CD8-positive, alpha-beta memory T cell (primary cell): ENCODE measurements around the gene ULK4. TPM values are rescaled to one million over a fixed set of nuclear protein-coding genes. Genes with fewer than 3 reads are reported as not detected.
"Not testable (repeated sequence)": the region's sequence is repeated elsewhere in the genome, so short reads cannot be mapped to it uniquely, and the experiment has no call there.

Experiments used
- CTCF ChIA-PET: fragments of 350-600 bp; sonication (Branson Sonifier 250); formaldehyde crosslinking; loops from one replicate; lab custom pipeline; 2021; ENCODE audit warnings: antibody characterized with exemption; lab: Charles Lee
- POLR2A ChIA-PET: fragments of 350-600 bp; sonication (Branson Sonifier 250); formaldehyde crosslinking; loops from one replicate; lab custom pipeline; 2021; ENCODE audit warnings: antibody characterized with exemption; lab: Charles Lee
- DNase-seq, 5 donors: peaks; one replicate each; pipeline versions ENCODE4 v3.0.0 to v3.0.0-alpha.2; 2020 to 2022; ENCODE audit warnings: mixed read lengths in 1 of 5
- H3K27ac ChIP-seq: one replicate; pipeline ENCODE4 v1.7.0; 2013; ENCODE audit warnings: low read depth, mild to moderate bottlenecking, low read length, moderate library complexity
- H3K27me3 ChIP-seq: 2 replicates; pipeline ENCODE4 v1.7.0; 2013; ENCODE audit warnings: low read length, mild to moderate bottlenecking; ENCODE audit not compliant: insufficient read depth, poor library complexity, severe bottlenecking
- H3K36me3 ChIP-seq: 2 replicates; pipeline ENCODE4 v1.7.0; 2013; ENCODE audit warnings: mild to moderate bottlenecking, low read length, moderate library complexity; ENCODE audit not compliant: insufficient read depth
- H3K4me1 ChIP-seq: 2 replicates; pipeline ENCODE4 v1.7.0; 2013; ENCODE audit warnings: mild to moderate bottlenecking, low read length, moderate library complexity; ENCODE audit not compliant: insufficient read depth
- H3K4me3 ChIP-seq: 2 replicates; pipeline ENCODE4 v1.7.0; 2013; ENCODE audit warnings: mild to moderate bottlenecking, low read length
- H3K9me3 ChIP-seq: 2 replicates; pipeline ENCODE4 v1.7.0; 2013; ENCODE audit warnings: mild to moderate bottlenecking, low read length
- H3K27ac Mint-ChIP-seq, 8 donors: one replicate each; pipeline ENCODE4 v1.8.0; 2020 to 2021; ENCODE audit warnings: mixed read lengths in 8 of 8, mild to moderate bottlenecking in 6 of 8, inconsistent platforms in 3 of 8, moderate library complexity in 3 of 8
- H3K27me3 Mint-ChIP-seq, 2 donors: one replicate each; pipeline ENCODE4 v1.8.0; 2020 to 2021; ENCODE audit warnings: mixed read lengths in 2 of 2, mild to moderate bottlenecking in 1 of 2, moderate library complexity in 1 of 2
- H3K36me3 Mint-ChIP-seq, 3 donors: one replicate each; pipeline ENCODE4 v1.8.0; 2020 to 2021; ENCODE audit warnings: mixed read lengths in 3 of 3, inconsistent platforms in 1 of 3, mild to moderate bottlenecking in 1 of 3
- H3K4me1 Mint-ChIP-seq, 3 donors: one replicate each; pipeline ENCODE4 v1.8.0; 2020 to 2021; ENCODE audit warnings: mixed read lengths in 3 of 3, inconsistent platforms in 1 of 3, mild to moderate bottlenecking in 1 of 3
- H3K4me3 Mint-ChIP-seq, 7 donors: one replicate each; pipeline ENCODE4 v1.8.0; 2020 to 2021; ENCODE audit warnings: mixed read lengths in 7 of 7, mild to moderate bottlenecking in 6 of 7, moderate library complexity in 4 of 7, inconsistent platforms in 2 of 7
- H3K9me3 Mint-ChIP-seq, 5 donors: one replicate each; pipeline ENCODE4 v1.8.0; 2020 to 2022; ENCODE audit warnings: mixed read lengths in 5 of 5, mild to moderate bottlenecking in 3 of 5, moderate library complexity in 2 of 5, inconsistent platforms in 1 of 5
- polyA plus RNA-seq: library from polyadenylated mRNA; unstranded; fragments of 300-500 nt; fragmentation: Illumina TruSeq; gene quantifications from one replicate; pipeline ENCODE4 v1.2.3, GENCODE V29; 2021
- total RNA-seq, 2 experiments: library from RNA; stranded (reverse); gene quantifications; one replicate each; pipeline ENCODE4 v1.2.3, GENCODE V29; 2021

ULK4 gene
- total and polyA plus RNA-seq, 3 experiments from 2014 or later = 10.4 to 12.7 (median 12.3) TPM

DNA sequence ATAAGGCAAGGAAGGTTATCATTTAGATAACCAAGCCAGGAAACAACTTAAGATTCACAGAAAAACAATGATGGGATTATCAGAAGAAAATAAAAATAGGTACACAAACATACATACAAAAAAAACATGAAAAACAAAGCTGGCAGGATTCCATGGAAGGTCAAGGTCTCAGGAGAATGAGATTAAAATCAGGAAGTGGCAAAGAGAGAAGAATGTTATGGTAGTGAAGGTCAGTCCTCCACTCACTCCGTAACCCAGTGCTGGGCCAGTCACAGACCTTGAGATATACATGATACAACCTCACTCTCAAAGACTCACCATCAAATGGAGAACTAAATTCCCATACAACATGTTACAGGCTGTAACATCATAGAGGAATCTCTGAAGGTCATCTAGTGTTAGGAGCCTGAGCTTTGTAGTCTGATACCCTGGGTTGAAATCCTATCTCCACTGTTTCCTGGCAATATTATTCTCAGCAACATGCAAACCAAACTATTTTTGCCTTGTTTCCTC lies 668.7 kb downstream of the ULK4 start:
- POLR2A ChIA-PET = no interaction called here
- H3K27ac Mint-ChIP-seq = no peak overlapping the region
- peaks cover 0 to 9% (median 3%) of the 10 kb centered on the region in 3 donors for H3K36me3 Mint-ChIP-seq
- Histone ChIP-seq H3K4me1 (no peaks in the 10 kb centered on the region), H3K27me3 (no peaks in the 10 kb centered on the region), H3K9me3 (no peaks in the 10 kb centered on the region), H3K27ac (no peak overlapping the region), H3K4me3 (no peak overlapping the region), H3K36me3 (no peaks in the 10 kb centered on the region)
- H3K4me1 Mint-ChIP-seq = no peaks in the 10 kb centered on the region
- DNase-seq = no peak
- CTCF ChIA-PET = no interaction called here
- peaks cover 0 to 1% of the 10 kb centered on the region in 2 donors for H3K27me3 Mint-ChIP-seq
- H3K9me3 Mint-ChIP-seq = no peaks in the 10 kb centered on the region
- H3K4me3 Mint-ChIP-seq = no peak overlapping the region

DNA sequence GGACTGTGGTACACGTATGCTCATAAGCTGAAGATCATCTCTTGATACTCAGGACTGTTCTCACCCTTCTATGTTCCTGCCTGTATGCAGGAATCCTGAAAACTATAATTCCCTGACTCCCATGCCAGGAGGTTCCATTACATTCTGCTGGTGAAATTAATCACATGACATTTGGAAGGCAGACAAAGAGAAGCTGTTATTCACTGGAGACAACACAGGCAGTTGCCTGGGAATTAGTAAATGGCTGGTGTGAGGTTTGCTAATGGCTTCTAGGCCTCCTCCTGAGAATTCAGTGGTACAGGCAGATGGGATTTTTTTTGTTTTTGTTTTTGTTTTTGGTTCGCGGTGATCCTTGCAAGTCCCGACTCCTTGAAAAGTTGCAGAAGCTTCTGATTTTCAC lies 671.2 kb downstream of the ULK4 start:
- DNase-seq = no peak
- no peak overlapping the region for H3K27ac Mint-ChIP-seq
- H3K9me3 Mint-ChIP-seq = no peaks in the 10 kb centered on the region
- ChIA-PET POLR2A (no interaction called here), CTCF (no interaction called here)
- no peaks in the 10 kb centered on the region for H3K9me3 ChIP-seq
- no peaks in the 10 kb centered on the region for H3K27me3 ChIP-seq
- peaks cover 0 to 11% (median 3%) of the 10 kb centered on the region in 3 donors for H3K36me3 Mint-ChIP-seq
- H3K4me1 Mint-ChIP-seq = peaks cover 5 to 8% (median 5%) of the 10 kb centered on the region in 3 donors
- no peak overlapping the region for H3K4me3 ChIP-seq
- H3K27ac ChIP-seq = no peak overlapping the region
- no peak overlapping the region for H3K4me3 Mint-ChIP-seq
- no peaks in the 10 kb centered on the region for H3K36me3 ChIP-seq
- no peaks in the 10 kb centered on the region for H3K4me1 ChIP-seq
- no peaks in the 10 kb centered on the region for H3K27me3 Mint-ChIP-seq

DNA sequence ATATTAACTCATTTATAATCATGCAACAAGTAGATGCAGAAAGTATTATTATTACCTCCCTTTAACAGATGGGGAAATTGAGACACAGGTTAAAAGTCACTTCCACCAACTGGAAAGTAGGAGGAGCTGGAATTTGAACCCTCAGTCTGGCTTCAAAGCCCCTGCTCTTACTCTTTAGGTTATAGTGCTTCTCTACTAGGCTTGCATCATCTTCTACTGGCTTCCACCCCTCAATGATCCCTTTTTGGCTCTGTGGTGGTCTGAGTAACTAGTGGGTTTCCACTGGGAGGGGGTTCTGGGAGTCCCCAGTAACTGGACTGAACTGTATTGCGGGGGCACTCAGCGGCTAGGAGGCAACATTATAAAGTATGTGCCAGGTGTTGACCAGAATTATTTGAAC lies 671.6 kb downstream of the ULK4 start:
- Mint-ChIP-seq H3K36me3 (peaks cover 0 to 11% (median 3%) of the 10 kb centered on the region in 3 donors), H3K9me3 (peaks cover 0 to 2% (median under 1%) of the 10 kb centered on the region in 5 donors), H3K27ac (no peak overlapping the region), H3K27me3 (no peaks in the 10 kb centered on the region), H3K4me3 (no peak overlapping the region), H3K4me1 (peaks cover 5 to 8% (median 5%) of the 10 kb centered on the region in 3 donors)
- H3K36me3 ChIP-seq = no peaks in the 10 kb centered on the region
- CTCF ChIA-PET = no interaction called here
- no peak overlapping the region for H3K27ac ChIP-seq
- POLR2A ChIA-PET = no interaction called here
- H3K27me3 ChIP-seq = no peaks in the 10 kb centered on the region
- H3K4me3 ChIP-seq = no peak overlapping the region
- no peak for DNase-seq
- no peaks in the 10 kb centered on the region for H3K9me3 ChIP-seq
- no peaks in the 10 kb centered on the region for H3K4me1 ChIP-seq

DNA sequence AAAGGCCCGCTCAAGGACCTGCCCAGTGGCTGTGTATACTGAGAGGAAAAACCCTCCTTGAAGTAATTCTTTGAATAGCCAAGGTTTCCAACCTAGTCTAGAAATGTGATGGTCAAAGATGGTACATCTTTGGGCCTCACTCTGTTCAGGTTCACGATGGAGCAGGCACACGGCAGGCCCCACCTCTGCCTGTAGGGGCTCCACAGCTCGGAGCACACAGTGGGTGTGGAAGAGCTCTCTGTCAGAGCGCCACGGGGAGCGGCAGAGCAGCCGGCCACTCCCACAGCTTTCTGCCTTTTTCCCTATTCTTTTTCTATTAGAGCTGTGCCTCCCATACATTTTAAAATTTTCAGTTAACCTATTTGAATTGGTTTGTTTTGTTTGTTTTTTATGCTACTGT lies 673.1 kb downstream of the ULK4 start:
- DNase-seq = no peak

DNA sequence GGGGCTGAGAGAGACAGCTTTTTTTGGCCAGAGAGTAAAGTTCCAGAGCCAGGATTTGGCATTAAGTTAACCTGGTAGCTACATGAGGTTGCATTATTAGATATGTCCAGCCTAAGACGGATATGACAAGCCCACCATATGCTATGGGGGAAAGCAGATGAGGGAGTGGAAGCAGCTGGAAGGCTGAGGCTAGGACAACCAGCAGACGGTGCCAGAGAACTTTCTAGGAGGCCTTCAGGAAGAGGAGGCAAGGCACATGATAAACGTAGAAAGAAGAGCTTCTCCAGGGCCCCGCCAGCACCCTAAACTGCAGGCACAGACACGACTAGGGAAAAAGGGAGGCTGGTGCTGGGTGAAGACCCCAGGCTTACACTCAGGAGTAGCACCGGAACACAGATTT lies 675.6 kb downstream of the ULK4 start:
- Mint-ChIP-seq H3K4me3 (no peak overlapping the region), H3K27ac (peak overlapping the region in 1 of 8 donors; percentile 34), H3K36me3 (peaks cover 0 to 16% (median 1%) of the 10 kb centered on the region in 3 donors), H3K9me3 (peaks cover 6 to 24% (median 10%) of the 10 kb centered on the region in 5 donors), H3K4me1 (peaks cover 5 to 8% (median 5%) of the 10 kb centered on the region in 3 donors), H3K27me3 (no peaks in the 10 kb centered on the region)
- H3K27me3 ChIP-seq = no peaks in the 10 kb centered on the region
- no peak for DNase-seq
- no peaks in the 10 kb centered on the region for H3K9me3 ChIP-seq
- no peak overlapping the region for H3K27ac ChIP-seq
- H3K4me3 ChIP-seq = no peak overlapping the region
- no peaks in the 10 kb centered on the region for H3K36me3 ChIP-seq
- ChIA-PET CTCF (no interaction called here), POLR2A (no interaction called here)
- H3K4me1 ChIP-seq = no peaks in the 10 kb centered on the region

More for the DNA sequence above, 673.1 kb downstream of the ULK4 start:
- peaks cover 0 to 17% (median 2%) of the 10 kb centered on the region in 3 donors for H3K36me3 Mint-ChIP-seq
- Histone ChIP-seq H3K4me1 (no peaks in the 10 kb centered on the region), H3K27ac (no peak overlapping the region), H3K4me3 (no peak overlapping the region), H3K27me3 (no peaks in the 10 kb centered on the region), H3K9me3 (no peaks in the 10 kb centered on the region), H3K36me3 (no peaks in the 10 kb centered on the region)
- H3K4me3 Mint-ChIP-seq = no peak overlapping the region
- no peaks in the 10 kb centered on the region for H3K27me3 Mint-ChIP-seq
- CTCF ChIA-PET = no interaction called here
- peaks cover 5 to 8% (median 5%) of the 10 kb centered on the region in 3 donors for H3K4me1 Mint-ChIP-seq
- H3K9me3 Mint-ChIP-seq = peaks cover 0 to 6% (median 4%) of the 10 kb centered on the region in 5 donors
- H3K27ac Mint-ChIP-seq = no peak overlapping the region
- POLR2A ChIA-PET = no interaction called here

DNA sequence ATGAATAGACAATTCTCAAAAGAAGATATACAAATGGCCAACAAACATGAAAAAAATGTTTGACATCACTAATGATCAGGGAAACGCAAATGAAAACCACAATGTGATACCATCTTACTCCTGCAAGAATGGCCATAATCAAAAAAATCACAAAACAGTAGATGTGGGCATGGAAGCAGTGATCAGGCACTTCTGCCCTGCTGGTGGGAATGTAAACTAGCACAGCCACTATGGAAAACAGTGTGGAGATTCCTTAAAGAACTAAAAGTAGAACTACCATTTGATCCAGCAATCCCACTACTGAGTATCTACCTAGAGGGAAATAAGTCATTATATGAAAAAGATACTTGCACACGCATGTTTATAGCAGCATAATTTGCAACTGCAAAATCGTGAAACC lies 677.0 kb downstream of the ULK4 start:
- H3K36me3 ChIP-seq, H3K4me1 Mint-ChIP-seq, H3K4me3 ChIP-seq, H3K27ac Mint-ChIP-seq, H3K27me3 ChIP-seq, H3K27me3 Mint-ChIP-seq, H3K9me3 ChIP-seq, H3K27ac ChIP-seq, H3K4me1 ChIP-seq, CTCF ChIA-PET, DNase-seq, POLR2A ChIA-PET, H3K4me3 Mint-ChIP-seq: not testable (repeated sequence)
- H3K9me3 Mint-ChIP-seq = peaks cover 6 to 30% (median 12%) of the 10 kb centered on the region in 5 donors
- H3K36me3 Mint-ChIP-seq = peaks cover 0 to 13% (median 1%) of the 10 kb centered on the region in 3 donors

DNA sequence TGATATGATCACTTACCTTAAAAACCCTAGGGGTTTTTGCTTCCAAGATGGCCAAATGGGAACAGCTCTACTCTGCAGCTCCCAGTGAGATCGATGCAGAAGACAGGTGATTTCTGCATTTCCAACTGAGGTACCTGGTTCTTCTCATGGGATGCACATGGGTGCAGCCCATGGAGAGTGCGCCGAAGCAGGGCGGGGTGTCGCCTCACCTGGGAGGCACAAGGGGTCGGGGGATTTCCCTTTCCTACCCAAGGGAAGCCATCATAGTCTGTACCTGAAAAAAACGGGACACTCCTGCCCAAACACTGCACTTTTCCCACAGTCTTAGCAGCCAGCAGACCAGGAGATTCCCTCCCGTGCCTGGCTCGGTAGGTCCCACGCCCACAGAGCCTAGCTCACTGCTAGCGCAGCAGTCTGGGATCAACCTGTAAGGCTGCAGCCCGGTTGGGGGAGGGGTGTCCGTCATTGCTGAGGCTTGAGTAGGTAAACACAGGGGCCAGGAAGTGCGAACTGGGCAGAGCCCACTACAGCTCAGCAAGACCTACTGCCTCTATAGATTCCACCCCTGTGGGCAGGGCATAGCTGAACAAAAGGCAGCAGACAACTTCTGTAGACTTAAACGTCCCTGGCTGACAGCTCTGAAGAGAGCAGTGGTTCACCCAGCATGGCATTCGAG lies 684.0 kb downstream of the ULK4 start:
- H3K36me3 Mint-ChIP-seq = peaks cover 4 to 28% (median 5%) of the 10 kb centered on the region in 3 donors
- no peak overlapping the region for H3K4me3 Mint-ChIP-seq
- H3K9me3 ChIP-seq = no peaks in the 10 kb centered on the region
- no peaks in the 10 kb centered on the region for H3K4me1 ChIP-seq
- no peak overlapping the region for H3K27ac Mint-ChIP-seq
- no peak overlapping the region for H3K27ac ChIP-seq
- CTCF ChIA-PET = no interaction called here
- POLR2A ChIA-PET = no interaction called here
- H3K4me1 Mint-ChIP-seq = no peaks in the 10 kb centered on the region
- no peaks in the 10 kb centered on the region for H3K27me3 ChIP-seq
- no peak for DNase-seq
- no peak overlapping the region for H3K4me3 ChIP-seq
- no peaks in the 10 kb centered on the region for H3K36me3 ChIP-seq
- peaks cover 0 to 6% of the 10 kb centered on the region in 2 donors for H3K27me3 Mint-ChIP-seq
- H3K9me3 Mint-ChIP-seq = peaks cover 7 to 29% (median 16%) of the 10 kb centered on the region in 5 donors

DNA sequence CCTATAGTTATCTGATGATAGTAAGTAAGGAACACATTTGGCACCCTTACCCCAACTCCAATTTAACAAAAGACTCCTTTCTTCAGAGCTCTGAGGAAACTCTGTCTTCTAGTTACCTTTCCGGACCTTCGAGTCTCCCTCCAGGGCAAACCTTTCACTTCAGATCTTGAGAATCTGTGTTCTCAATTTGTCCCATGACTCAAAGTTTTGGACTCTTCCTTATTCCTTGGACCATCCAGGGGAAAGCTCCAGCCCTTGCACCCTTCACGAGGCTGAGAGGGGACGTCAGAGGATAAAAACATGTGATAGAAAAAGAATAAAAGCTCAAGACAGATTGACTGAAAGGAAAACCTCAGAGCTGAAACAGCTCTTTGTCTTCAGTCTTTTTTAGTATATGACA lies 685.7 kb downstream of the ULK4 start:
- POLR2A ChIA-PET = no interaction called here
- Mint-ChIP-seq H3K4me1 (no peaks in the 10 kb centered on the region), H3K4me3 (no peak overlapping the region), H3K36me3 (peaks cover 4 to 33% (median 8%) of the 10 kb centered on the region in 3 donors), H3K9me3 (peaks cover 9 to 25% (median 14%) of the 10 kb centered on the region in 5 donors), H3K27ac (no peak overlapping the region), H3K27me3 (peaks cover 0 to 6% of the 10 kb centered on the region in 2 donors)
- no peak for DNase-seq
- Histone ChIP-seq H3K9me3 (no peaks in the 10 kb centered on the region), H3K27ac (no peak overlapping the region), H3K4me3 (no peak overlapping the region), H3K4me1 (no peaks in the 10 kb centered on the region), H3K36me3 (no peaks in the 10 kb centered on the region), H3K27me3 (no peaks in the 10 kb centered on the region)
- CTCF ChIA-PET = no interaction called here
